HepG2 (cell line): Measurements from ENCODE around the gene ATP11A. TPM values are rescaled to one million over a fixed set of nuclear protein-coding genes. Genes with fewer than 3 reads are reported as not detected.
"Not testable (repeated sequence)": the region's sequence is repeated elsewhere in the genome, so short reads cannot be mapped to it uniquely, and the experiment has no call there.

Experiments
- ATAC-seq: fragments of 200-7000 bp; cut with Tn5 transposase; 3 replicates; pipeline ENCODE4 v1.9.1; 2020; ENCODE audit warnings: mild to moderate bottlenecking, moderate library complexity
- BruUV-seq: library from RNA; stranded (reverse); fragments of 400-500 nt; replicated peaks from 2 replicates; lab custom pipeline; 2021; lab: Mats Ljungman, UMichigan
- CTCF ChIA-PET: fragments of 300-600 bp; formaldehyde crosslinking; extraction: SDS; loops from one replicate; lab custom pipeline; 2021; ENCODE audit warnings: low total read pairs, inconsistent platforms, low intra/inter-chr PET ratio; lab: Yijun Ruan, JAX
- POLR2A ChIA-PET: fragments of 350-600 bp; sonication (Branson Sonifier 250); formaldehyde crosslinking; loops from one replicate; lab custom pipeline; 2020; ENCODE audit warnings: antibody characterized with exemption, inconsistent platforms; lab: Yijun Ruan, JAX
- DNase-seq: peaks from one replicate; pipeline ENCODE4 v3.0.0-alpha.2; 2015; ENCODE audit warnings: low spot score
- FAIRE-seq: peaks from 3 replicates; lab custom pipeline; 2011; peaks lifted over from hg19 to GRCh38; lab: Jason Lieb, UNC
- H2AFZ ChIP-seq: one replicate; pipeline ENCODE4 v1.6.1; 2011; ENCODE audit warnings: low read length, inconsistent platforms
- H3K27ac ChIP-seq: fragments of 300-600 bp; 3 replicates; pipeline ENCODE4 v1.8.0; 2011; ENCODE audit warnings: mixed run types, mild to moderate bottlenecking, mixed read lengths, low read length, inconsistent platforms; ENCODE audit not compliant: insufficient read depth; ENCODE audit errors: extremely low read length
- H3K27me3 ChIP-seq, 2 experiments: fragments of 200-600 bp in 1 of 2; 2 replicates in 1 of 2; 3 replicates in 1 of 2; pipeline versions ENCODE4 v1.6.0 to v1.8.0; 2011; ENCODE audit warnings: low read length in 2 of 2, mild to moderate bottlenecking in 2 of 2, moderate library complexity in 2 of 2, inconsistent platforms in 1 of 2; ENCODE audit not compliant: insufficient read depth in 2 of 2, control insufficient read depth in 1 of 2
- H3K36me3 ChIP-seq, 2 experiments: fragments of 200-600 bp in 1 of 2; replicated peaks in 1 of 2; 2 replicates in 1 of 2; 3 replicates in 1 of 2; pipeline versions ENCODE4 v1.5.1 to v1.8.0; 2011; ENCODE audit warnings: low read length in 2 of 2, inconsistent platforms in 1 of 2; ENCODE audit not compliant: insufficient read depth in 2 of 2, control insufficient read depth in 1 of 2
- H3K4me1 ChIP-seq: 2 replicates; pipeline ENCODE4 v1.5.1; 2012; ENCODE audit warnings: low read length, inconsistent platforms; ENCODE audit not compliant: insufficient read depth
- H3K4me2 ChIP-seq: 2 replicates; pipeline ENCODE4 v1.6.0; 2011; ENCODE audit warnings: low read depth, low read length, inconsistent platforms
- H3K4me3 ChIP-seq, 3 experiments: fragments of 200-600 bp in 1 of 3; sonication (generic), shearing (Covaris generic) in 1 of 3; replicated peaks in 1 of 3; 2 replicates each; pipeline ENCODE4 v1.5.1; 2011 to 2016; ENCODE audit warnings: low read length in 3 of 3, inconsistent platforms in 2 of 3, low read depth in 2 of 3, mild to moderate bottlenecking in 2 of 3, control low read depth in 1 of 3, mixed read lengths in 1 of 3; ENCODE audit not compliant: insufficient read depth in 1 of 3
- H3K79me2 ChIP-seq: one replicate; pipeline ENCODE4 v1.6.1; 2011; ENCODE audit warnings: low read length, inconsistent platforms; ENCODE audit not compliant: insufficient read depth
- H3K9ac ChIP-seq: 2 replicates; pipeline ENCODE4 v1.6.0; 2011; ENCODE audit warnings: mild to moderate bottlenecking, low read depth, low read length, inconsistent platforms; ENCODE audit not compliant: insufficient read depth
- H3K9me3 ChIP-seq: 2 replicates; pipeline ENCODE4 v1.5.1; 2012; ENCODE audit warnings: mild to moderate bottlenecking, low read length
- H4K20me1 ChIP-seq: 2 replicates; pipeline ENCODE4 v1.6.0; 2011; ENCODE audit warnings: inconsistent platforms, mild to moderate bottlenecking, low read length, moderate library complexity; ENCODE audit not compliant: insufficient read depth
- E2F1 ChIP-seq: sonication (generic); formaldehyde crosslinking; IDR thresholded peaks from 2 replicates; pipeline ENCODE4 v1.5.0; 2020; ENCODE audit warnings: missing genetic modification reagents
- FOXJ3 ChIP-seq: sonication (generic); formaldehyde crosslinking; IDR thresholded peaks from 2 replicates; pipeline ENCODE4 v1.4.0; 2020; ENCODE audit warnings: missing genetic modification reagents, mild to moderate bottlenecking, borderline replicate concordance
- HIVEP1 ChIP-seq: sonication (generic); formaldehyde crosslinking; IDR thresholded peaks from 2 replicates; pipeline ENCODE4 v1.4.0; 2020; ENCODE audit warnings: mild to moderate bottlenecking, missing genetic modification reagents
- ZNF225 ChIP-seq: sonication (generic); formaldehyde crosslinking; IDR thresholded peaks from 2 replicates; pipeline ENCODE4 v1.4.0; 2020; ENCODE audit warnings: mild to moderate bottlenecking, missing genetic modification reagents
- ZNF280B ChIP-seq: sonication (generic); formaldehyde crosslinking; IDR thresholded peaks from 2 replicates; pipeline ENCODE4 v1.5.0; 2020; ENCODE audit warnings: missing genetic modification reagents, mild to moderate bottlenecking, borderline replicate concordance
- ZNF292 ChIP-seq: sonication (generic); formaldehyde crosslinking; IDR thresholded peaks from 2 replicates; pipeline ENCODE4 v1.8.1; 2022; ENCODE audit warnings: mild to moderate bottlenecking, low read depth, missing genetic modification reagents, borderline replicate concordance
- ZNF512B ChIP-seq: sonication (generic); formaldehyde crosslinking; IDR thresholded peaks from 2 replicates; pipeline ENCODE4 v1.5.1; 2020; ENCODE audit warnings: missing genetic modification reagents, mild to moderate bottlenecking, borderline replicate concordance
- WGBS: methylation state at CpG from one replicate; pipeline ENCODE4 v1.1.6; 2017; ENCODE audit warnings: low lambda C conversion rate; 5-methylcytosine and 5-hydroxymethylcytosine counted together
- in situ Hi-C: cut with HindIII; loops from 2 replicates; pipeline ENCODE4 v1.10.0; 2017; ENCODE audit warnings: low pct_unique_long_range_greater_than_20kb; ENCODE audit not compliant: extremely low pct_ligation_motif_present
- intact Hi-C: fragments of 100-400 bp; cut with micrococcal nuclease; formaldehyde crosslinking; loops from one replicate; pipeline ENCODE4 v1.10.0; 2022; ENCODE audit not compliant: unreplicated experiment
- polyA plus RNA-seq, 8 experiments: library from polyadenylated mRNA; depleted of rRNA in 3 of 8; stranded (reverse) in 7 of 8; unstranded in 1 of 8; fragments of >200 nt; fragmentation: Illumina TruSeq in 4 of 8; extraction: Trizol in 4 of 8; gene quantifications; 2 replicates each; pipeline versions ENCODE4 v1.2.1 to v1.2.3, GENCODE V29; 2011 to 2016; ENCODE audit warnings: low read depth in 4 of 8, missing spikeins in 1 of 8, mixed read lengths in 1 of 8; ENCODE audit not compliant: insufficient read depth in 1 of 8
- total RNA-seq, 5 experiments: library from RNA; depleted of rRNA; stranded (reverse); fragments of >200 nt; fragmentation: Illumina TruSeq; extraction: Trizol; gene quantifications; 2 replicates each; pipeline ENCODE4 v1.2.3, GENCODE V29; 2016; ENCODE audit warnings: low read depth in 1 of 5

Gene ATP11A
- total and polyA plus RNA-seq, 2 of the 13 experiments (the other 11 are each of a cell fraction or from before 2014, with no cell fraction given) = 18.4 to 20.1 TPM

- ATAC-seq (no peak), DNase-seq (no peak), FAIRE-seq (no peak)
- peaks cover 3 to 57% of the 10 kb centered on the region in 2 experiments; a peak in 4 of 5 replicates for H3K27me3 ChIP-seq
- no peak overlapping the region for H2AFZ ChIP-seq
- POLR2A ChIA-PET = no interaction called here
- H3K4me2 ChIP-seq = no peak overlapping the region
- TF ChIP-seq FOXJ3 (CRISPR knock-in tag) = no peak
- TF ChIP-seq ZNF512B (CRISPR knock-in tag) = no peak
- TF ChIP-seq ZNF292 (CRISPR knock-in tag) = no peak
- TF ChIP-seq E2F1 (CRISPR knock-in tag) = no peak
- TF ChIP-seq HIVEP1 (CRISPR knock-in tag) = no peak
- TF ChIP-seq ZNF280B (CRISPR knock-in tag) = no peak
- TF ChIP-seq ZNF225 (CRISPR knock-in tag) = no peak
- WGBS = 30% methylated on average over 7 of the region's 7 CpGs
- no peaks in the 10 kb centered on the region for H3K36me3 ChIP-seq
- no TSS peak for BruUV-seq
- H3K9ac ChIP-seq = no peak overlapping the region
- peaks cover 19% of the 10 kb centered on the region for H3K4me1 ChIP-seq
- H3K79me2 ChIP-seq = no peaks in the 10 kb centered on the region
- in situ Hi-C loops = no loop called here
- H3K27ac ChIP-seq = no peak overlapping the region
- H3K9me3 ChIP-seq = no peaks in the 10 kb centered on the region
- no peaks in the 10 kb centered on the region for H4K20me1 ChIP-seq
- intact Hi-C loops = no loop called here
- no peak overlapping the region for H3K4me3 ChIP-seq
- CTCF ChIA-PET = no interaction called here
Observed at GRCh38 chr13:112675366-112675756, 14.5 kb upstream of the ATP11A start.

GRCh38 chr13:112677421-112677962 lies 12.3 kb upstream of the ATP11A start:
- Histone ChIP-seq H3K4me1 (peaks cover 16% of the 10 kb centered on the region), H3K27me3 (peaks cover 3 to 64% of the 10 kb centered on the region in 2 experiments; a peak in 4 of 5 replicates)
- 48% methylated on average over 9 of the region's 9 CpGs for WGBS
- H3K36me3 ChIP-seq, FAIRE-seq, H4K20me1 ChIP-seq, H3K4me2 ChIP-seq, H3K9me3 ChIP-seq, DNase-seq, BruUV-seq, H3K9ac ChIP-seq, H3K4me3 ChIP-seq, H3K27ac ChIP-seq, ATAC-seq, H3K79me2 ChIP-seq, in situ Hi-C loops, POLR2A ChIA-PET, intact Hi-C loops, CTCF ChIA-PET, H2AFZ ChIP-seq: not testable (repeated sequence)
